GM21528 (cell line): ENCODE results near the gene DISC1.

Experiments
- ATAC-seq: cut with Tn5 transposase; IDR thresholded peaks from one replicate; pipeline ENCODE4 v1.9.1; 2021; ENCODE audit warnings: mild to moderate bottlenecking, moderate library complexity; ENCODE audit not compliant: unreplicated experiment, low FRiP score

The DISC1 gene

DNA sequence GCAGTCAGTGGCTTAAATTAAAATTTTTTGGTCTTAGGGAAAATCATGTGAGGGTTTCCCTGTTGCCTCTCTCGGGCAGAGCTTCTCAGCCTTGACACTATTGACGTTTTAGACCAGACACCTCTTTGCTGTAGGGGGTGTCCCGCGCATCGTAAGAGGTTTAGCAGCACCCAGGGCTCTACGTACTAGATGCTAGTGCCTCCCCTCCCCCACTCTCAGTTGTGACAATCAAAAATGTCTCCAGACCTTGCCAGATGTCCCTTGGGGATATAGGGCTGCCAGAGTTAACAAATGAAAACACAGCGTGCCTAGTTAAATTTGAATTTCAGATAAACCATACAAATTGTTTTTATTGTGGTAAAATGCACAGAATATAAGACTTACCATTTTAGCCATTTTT is 293.3 kb downstream of the DISC1 start:
- ATAC-seq, result no peak

DNA sequence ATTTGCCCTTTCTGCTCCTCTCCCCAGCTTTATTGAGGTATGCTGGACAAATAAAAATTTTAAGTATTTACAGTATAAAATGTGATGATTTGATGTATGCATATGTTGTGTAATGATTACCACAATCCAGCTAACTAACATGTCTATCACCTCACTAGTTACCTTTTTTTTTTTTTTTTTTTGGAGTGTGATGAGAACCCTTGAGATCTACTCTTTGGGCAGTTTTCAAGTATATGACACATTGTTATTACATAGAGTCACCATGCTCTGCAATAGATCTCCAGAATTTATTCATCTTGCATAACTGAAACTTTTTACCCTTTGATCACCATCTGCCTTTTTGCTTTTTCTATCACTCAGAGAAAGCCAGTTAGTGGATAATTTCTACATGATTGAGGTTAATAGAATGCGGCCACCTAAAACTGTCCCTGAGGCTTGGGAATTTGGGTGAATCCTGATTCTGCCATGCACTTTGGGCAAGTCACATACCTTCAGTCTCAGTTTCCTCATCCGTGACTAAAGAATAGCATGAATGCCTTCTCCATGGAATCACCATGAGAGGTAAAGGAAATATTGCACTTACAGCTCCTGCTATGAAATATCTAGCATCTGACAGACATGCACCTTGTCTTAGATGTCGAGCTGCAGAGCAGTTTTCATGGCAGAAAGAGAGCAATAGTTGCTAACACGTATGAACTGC is 295.2 kb downstream of the DISC1 start:
- ATAC-seq, result no peak

DNA sequence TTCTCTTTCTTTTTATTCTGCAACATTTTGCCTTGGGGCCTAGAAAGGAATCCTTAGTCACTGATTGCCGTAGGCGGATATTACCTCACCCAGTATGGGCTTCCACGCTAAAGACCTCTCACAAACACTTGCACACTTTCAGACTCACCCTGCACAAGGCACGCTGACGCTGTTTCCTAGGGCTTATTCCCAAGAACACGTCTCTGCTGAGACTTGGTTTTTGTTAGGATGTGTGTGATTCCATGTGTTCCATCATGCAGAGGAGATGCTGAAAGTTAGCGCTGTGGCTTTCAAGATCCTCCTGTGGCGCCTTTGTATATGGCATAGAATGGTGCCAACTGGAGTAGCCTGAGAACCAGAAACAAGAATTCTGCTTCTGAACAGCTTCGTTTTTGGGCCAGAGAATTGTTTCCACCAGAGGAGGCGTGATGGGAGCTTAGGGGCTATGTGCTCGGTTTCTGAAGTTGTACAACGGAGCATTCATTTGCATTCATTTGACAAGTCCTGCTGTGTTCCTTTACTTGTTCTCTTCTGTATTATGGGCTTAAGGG is 297.0 kb downstream of the DISC1 start:
- ATAC-seq, result no peak

DNA sequence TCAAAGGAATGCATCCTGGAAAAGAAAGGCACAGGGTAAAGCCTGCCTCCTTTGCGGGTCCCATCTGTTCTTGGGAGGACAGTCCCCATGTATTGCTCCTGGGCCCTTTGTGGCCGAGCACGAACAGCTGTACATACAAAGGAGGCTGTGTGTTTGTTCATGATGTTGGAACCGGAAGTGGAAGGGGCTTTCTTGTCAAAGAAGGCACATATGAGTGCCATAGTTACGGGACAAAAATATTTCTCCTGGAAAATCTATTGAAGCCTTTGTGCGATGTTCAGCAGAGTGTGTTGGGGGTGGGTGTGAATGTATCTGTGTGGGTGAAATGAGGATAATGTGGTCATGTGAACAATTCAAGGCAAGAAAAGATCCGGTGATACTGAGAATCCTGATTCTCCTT is 297.6 kb downstream of the DISC1 start:
- ATAC-seq, result no peak

DNA sequence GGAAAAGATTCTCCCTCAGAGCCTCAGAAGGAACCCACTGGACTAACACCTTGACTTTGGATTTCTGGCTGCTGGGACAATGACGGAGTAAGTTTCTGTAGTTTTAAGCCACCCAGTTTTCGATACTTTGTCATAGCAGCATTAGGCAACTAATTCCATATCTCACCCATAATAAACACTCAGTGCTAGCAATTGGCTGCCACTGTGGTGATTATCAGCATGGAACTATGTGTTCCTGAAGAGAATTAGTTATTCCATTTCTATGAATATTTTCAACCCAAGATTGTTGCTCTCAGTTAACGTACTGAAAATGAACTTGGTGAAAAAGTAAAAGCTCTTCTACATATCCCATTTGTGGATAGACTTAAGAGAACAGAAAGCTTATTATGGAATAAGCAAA is 299.3 kb downstream of the DISC1 start:
- no peak for ATAC-seq

DNA sequence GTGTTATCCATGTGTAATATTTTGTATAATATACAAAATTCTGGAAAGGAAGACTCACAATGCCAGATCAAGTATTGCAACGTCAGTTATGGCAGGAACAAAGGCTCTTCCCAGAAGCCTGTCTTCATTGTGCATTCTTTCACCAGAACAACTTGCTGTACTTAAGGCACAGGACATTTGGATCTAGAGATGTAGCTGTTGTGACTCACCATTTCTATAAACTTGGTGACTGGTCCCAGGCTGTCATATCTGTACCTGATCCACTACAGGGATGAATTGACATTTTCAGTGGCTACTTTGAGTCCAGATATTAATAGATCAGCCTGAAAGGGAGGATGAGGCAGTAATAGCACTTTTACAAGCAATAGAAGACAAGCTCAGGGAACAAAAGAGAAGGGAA is 299.8 kb downstream of the DISC1 start:
- no peak for ATAC-seq

DNA sequence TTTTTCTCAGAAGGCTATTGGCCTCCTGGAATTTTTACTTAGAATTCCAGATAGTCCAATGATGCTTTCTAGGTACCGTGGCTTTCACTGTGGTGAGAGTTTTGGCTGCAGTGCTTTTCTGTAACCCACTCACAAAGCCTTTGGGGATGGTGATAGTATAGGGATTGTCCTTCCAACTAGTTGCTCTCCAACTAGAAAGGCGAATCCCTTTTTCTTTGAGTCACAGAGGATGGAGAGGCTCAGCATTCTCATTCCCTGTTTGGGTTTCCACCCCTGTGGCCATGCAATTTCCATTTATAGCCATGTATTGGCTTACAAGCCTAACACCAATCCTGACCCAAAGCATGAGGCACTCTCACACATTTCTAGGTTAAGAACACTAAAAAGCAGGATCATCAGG is 300.3 kb downstream of the DISC1 start:
- ATAC-seq, result no peak

DNA sequence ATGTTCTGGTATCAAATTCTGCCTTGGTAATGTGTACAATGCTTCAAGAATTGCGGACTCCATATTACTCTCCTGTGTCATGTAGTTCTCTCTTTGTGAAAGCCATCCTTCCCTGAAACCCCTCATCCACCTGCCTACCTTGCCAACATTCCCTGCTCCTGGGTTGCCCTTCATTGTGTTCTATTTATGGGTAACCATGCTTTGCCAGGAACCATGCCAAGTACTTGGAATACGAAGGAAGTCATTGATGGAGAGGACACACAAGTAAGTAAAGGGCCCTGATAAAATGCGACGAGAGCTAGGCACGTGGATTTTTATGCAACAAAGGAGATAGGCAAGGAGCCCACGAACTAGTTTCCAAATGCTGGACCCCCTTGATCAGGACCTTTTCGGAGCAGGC is 300.8 kb downstream of the DISC1 start:
- no peak for ATAC-seq

DNA sequence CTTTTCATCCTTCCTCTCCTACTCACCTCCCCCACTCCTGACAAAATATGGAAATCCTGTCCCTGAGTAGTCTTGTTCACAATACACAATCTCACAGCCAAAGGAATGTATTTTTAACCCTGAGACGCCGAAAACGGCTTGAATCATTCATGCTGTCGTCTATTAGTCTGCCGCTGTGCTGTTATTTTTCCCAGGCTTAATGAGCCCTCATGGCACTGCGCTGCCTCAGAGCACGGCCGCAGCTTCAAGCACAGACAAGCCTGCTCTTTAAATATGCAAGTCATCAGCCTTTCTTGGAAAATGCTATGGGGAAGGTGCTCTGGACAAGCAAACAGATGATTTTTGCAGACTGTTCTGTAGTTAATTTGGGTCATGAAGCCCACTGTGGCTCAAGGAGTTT is 302.7 kb downstream of the DISC1 start:
- ATAC-seq, result no peak

DNA sequence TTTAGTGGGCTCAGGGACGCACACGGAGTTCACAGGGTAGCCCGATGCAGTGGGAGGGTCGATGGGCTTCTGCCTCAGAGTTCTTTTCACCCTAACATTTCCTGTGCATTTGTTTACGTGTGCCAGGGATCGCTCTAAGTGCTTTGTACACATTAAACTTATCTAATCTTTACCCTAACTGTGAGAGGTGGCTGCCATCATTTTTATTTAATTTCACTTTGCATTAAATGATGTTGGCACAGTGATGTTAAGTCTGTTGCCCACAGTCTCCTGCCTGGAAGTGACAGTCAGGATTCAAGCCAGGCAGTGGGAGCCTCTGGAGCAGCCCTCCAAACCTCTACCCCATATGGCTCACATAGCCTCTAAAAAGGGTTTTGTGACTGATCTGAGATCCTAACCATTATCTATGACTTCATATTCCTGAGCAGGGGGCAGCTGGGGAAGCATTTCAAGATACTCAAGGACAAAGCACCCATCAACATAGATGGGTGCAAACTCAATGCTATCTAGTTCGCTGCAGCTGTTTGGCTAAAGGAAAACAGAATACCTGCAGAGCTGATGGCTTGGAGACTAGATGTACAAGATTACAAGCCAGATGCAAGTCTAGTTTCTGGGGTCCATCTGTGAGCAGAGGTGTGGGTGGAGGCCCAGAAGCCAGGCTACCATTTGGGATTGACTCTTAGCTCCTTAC is 303.8 kb downstream of the DISC1 start:
- ATAC-seq, result no peak

DNA sequence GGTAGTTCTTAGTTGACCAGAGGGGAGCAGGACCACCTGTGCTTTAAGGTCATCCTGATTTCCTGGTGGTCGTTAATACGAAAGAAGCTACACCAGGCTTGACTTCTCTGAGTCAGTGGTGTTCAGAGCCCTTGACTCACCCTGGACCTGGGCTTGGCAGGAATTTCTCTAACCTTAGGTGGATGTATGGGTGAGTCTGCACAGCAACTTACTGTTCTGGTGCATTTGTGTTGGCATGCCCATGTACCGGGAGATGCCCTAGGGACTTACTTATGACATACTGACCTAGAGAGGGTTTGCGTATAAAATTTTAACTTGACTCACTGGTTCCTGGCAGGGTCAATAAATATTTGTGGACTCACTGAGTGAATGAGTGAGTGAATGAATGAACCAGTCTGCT is 304.6 kb downstream of the DISC1 start:
- no peak for ATAC-seq

DNA sequence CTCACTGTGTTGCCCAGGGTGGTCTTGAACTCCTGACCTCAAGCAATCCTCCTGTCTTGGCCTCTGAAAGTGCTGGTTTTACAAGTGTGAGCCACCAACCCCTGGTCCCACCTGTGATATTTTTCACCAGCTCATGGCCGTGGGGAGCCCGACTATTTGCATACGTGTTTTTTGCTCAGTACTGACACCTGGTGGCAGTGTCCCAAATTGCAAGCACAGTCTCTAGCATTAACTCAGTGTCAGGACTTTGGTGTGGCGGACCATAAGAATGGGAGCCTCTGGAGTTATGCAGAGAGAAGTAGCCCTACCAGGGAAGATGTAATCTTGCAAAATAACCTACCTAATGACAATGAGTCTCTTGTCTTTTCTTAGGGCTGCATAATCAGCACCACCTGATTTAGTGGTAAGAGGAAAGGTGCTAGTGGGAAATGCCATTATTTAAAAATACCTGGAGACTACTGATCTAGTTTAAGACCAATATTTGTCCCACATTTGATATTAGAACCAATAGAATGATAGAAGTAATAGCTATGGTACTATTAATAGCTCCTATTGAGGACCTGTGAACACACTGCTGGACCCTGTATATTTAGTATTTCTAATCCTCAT is 305.4 kb downstream of the DISC1 start:
- ATAC-seq, result no peak

DNA sequence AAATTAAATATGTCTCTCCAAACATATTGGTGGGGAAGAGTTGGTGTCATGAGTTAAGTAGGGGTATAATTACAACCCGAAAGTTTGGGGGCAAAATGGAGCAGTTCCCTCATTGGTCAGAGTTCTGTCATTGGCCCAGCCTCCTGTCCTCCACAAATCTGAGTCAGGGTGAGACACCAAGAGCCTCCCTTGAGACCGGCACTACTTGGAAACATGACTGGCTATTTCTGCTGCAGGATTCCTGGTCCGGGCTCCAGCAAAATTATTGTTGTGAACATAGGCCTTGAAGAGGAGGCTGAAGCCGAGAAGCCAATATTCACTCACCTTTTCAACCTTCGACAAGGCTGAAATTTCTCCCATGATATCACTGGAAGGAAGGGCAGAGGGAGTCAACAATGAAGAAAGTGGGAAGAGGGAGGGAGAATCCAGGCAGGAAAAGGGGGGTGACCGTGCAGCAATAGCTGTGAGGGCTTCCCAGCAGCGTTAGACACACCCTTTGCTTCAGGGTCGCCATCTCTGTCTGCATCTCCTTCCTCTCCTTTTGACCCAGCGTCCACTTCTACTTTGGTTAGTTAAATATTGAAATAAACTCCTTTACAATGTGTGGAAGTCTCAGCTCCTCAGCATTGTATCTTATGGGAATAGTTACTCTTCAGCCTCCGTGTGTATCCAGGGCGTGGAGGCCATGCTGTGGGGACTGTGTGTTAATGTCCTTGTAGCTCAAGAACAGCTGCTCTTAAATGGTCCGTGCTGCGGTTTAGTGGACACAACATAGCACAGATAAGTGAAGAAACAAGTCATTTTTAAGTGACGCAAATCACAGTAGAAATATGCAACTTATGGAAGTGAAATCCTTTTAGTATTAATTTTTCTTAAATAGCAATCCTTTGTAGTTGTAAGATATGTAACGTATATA is 307.4 kb downstream of the DISC1 start:
- ATAC-seq, result no peak

DNA sequence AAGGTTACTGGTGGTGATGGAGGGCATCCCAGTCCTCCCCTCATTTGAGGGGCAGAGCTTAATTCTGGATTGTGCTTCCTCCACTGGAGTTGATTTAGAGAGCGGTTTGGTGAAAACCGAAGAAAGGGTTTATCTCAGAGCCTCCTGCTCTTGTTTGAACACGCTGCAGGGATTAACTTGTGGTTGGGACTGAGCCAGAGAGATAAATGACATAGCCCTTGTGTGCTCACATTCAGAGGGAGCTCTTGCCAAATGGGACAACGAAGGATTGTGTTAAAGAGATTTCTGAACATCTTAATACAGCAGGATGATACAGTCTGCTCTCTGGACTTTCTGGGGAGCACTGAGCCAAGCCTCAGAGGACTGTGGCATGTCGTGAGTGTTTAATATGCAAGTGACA is 308.2 kb downstream of the DISC1 start:
- ATAC-seq, result no peak

DNA sequence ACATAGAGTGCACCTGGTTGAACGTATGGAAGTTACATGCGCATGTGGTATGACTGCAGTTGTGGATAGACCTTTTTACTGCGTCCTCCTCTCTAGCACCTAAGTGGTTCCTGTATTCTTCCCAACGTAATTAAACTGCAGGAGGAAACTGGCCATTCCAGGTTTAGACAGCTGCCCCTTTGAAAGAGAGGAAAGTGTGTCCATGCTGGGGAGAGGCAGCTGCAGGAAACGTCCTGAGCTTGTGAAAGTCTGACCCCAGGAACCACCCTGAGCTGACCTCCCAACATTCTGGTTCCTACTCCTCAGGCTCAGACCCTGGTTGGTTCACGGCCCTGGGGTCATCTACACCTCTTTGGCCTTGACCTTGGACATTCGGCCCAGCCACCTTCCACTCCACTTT is 309.3 kb downstream of the DISC1 start:
- ATAC-seq, result no peak

DNA sequence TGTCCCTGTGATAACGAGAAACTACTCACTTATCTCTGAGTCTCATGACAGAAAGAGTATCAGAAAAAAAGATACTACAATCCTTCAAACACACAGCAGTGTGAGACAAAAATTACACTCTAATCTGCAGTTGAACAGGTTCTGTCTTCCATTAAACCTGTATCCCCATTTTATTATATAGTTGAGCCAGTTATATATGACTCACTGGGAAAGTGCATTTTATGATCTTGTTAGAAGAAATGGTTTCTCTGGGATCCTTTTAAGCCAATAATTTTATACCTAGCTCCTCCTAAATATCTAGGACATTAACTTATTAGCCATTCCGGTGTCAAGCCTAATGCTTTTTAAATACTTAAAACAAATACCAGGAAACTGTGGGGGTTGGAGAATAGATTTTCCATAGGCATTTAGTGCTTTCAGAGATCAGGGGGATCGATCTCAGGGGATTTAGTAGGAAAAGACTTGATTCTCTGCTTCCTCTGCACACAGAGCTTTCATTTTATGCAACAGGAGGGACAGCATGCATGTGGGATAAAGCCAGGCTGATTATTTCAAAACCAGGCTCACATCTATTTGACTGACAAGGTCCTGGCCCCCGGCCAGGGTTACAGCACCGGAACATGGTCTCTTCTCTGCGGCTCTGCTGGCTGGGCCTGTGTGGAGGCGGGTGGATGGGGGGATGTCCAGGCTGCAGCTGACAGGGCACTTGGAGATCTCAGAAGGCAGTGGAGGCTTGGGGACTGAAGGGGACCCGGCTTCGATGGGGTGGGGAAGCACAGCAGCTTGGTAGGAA is 310.6 kb downstream of the DISC1 start:
- no peak for ATAC-seq

DNA sequence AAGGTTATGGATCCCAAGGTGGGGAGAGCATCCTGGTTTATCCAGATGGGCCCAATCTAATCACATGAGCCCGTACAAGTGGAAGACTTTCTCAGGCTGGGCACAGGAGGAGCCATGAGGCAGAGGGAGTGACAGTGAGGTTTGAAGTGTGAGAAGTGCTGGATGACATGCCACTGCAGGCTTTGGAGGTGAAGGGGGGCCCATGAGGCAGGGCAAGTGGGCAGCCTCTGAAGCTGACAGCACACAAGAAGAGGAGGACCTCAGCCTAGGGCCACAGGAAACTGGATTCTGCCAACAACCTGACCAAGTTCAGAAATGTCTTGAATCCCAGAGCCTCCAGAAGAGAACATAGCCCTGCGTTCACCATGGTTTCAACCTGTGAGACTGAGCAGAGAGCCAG is 311.6 kb downstream of the DISC1 start:
- ATAC-seq, result no peak

DNA sequence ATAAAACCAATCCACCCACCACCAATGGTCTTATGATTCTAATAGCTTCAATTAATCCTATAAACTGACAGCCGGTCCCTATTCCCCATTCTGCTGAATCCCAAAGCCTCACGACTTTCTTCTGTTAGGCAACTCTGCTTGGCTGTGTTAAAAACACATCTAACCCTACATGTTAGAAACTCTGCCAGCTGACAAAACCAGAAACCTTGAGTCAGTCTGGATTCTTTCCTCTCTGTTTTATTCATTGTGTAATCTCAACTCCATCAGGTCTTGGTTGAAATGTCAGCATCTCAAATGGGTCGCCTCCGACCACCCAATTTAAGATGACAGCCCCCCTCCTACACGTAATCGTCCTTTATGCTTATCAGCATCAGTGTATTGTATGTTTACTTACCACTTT is 312.1 kb downstream of the DISC1 start:
- ATAC-seq, result no peak

DNA sequence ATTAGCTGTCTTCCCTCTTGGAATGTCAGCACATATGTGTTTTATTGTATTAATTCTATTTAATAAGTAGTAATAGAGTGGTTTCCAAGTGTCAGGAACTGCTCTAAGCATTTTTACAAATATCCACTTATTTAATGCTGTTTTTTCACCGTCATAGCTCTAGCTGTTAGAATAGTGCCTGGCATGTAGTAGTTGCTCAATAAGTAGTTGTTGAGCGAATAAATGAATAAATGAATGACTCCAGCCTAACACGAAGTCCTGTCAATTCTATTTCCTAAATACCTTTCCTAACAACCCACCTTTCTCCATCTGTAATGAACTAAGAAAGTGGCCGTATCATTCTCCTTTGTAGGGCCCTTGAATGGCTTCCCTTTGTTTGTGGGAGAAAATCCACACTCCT is 312.5 kb downstream of the DISC1 start:
- no peak for ATAC-seq

DNA sequence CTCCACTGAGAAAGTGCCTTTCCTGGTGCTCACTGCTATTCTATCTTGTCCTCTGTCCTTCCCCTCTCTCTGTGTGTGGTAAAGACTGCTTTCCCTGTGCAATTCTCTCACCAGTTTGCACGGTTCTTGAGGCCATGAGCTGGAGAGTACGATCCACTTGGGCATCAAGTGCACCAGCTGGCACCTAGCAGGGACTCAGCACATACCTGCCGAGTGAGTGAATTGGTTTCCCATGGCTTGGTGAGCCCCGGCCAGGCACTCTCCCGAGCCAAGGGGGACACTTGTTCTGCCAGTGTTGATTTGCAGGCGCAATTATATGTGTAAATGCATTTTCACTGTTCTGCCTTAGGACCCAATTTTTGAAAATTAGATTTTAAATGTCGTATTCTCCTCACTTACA is 313.5 kb downstream of the DISC1 start:
- ATAC-seq, result no peak
